Stimulated activated CD4-positive, alpha-beta T cell treated with anti-CD3 and anti-CD28 coated beads, Interleukin-4, amount 100 ng/mL, for 4 hours (primary cell): ENCODE measurements around the gene ADGRB3.

Source experiments
- DNase-seq, 2 experiments: peaks; one replicate each; pipeline ENCODE4 v3.0.0-alpha.2; 2020

ADGRB3 gene

DNA sequence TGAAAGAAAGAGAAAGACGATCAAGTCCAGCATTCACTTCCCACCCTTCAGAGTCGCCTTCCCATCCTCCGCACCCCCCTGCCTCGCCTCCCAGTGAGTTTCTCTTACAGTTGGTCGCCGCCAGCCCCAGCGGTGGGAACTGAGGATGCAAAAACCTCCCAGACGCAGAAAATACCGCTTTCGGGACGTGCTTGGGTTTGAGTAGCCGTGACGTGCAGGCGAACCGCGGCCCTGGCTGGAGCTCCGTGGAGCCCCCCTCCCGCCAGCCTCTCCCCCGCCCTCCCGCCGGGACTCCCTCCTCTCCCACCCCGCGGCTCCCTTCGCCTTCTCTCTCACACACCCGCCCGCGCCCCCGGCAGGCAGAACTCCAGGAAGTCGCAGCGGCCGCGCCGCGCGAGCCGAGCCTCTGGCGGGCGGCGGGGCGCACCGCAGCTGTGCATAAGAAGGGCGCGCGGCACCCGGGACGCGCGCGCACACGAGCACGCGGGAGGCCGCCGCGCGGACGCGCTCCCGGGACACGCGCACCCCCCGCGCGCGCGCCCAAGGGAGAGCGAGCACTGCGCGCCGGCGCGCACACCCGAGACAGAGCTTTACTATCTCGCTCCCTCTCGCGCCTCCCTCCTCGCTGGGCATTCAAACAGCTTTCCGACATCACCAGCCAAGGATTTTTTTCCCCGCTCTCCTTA is at the start of gene ADGRB3:
ADGRB3 (plus strand) TSS at position 557 of the 686 bp plus-strand sequence. CDS start 3,394 bp downstream, outside the sequence.
- peak in 1 of 2 experiments; percentile 12 for DNase-seq

DNA sequence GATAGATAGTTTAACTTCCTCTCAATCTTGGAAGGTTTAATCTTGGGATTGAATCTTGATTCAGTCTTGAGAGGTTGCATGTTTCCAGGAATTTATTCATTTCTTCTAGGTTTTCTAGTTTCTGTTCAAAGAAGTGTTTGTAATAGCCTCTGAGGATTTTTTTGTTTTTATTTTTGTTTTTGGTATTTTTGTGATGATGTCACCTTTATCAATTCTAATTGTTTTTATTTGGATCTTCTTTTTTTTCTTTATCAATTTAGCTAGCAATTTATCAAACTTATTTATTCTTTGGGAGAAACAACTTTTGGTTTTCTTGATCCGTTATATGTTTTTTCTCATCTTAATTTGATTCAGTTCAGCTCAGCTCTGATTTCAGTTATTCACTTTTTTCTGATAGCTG is 41.5 kb upstream of the ADGRB3 start:
- DNase-seq, result no peak

- no peak for DNase-seq
Measured at GRCh38 chr6:68597642-68598041, 37.4 kb upstream of the ADGRB3 start.

- no peak for DNase-seq
Measured at GRCh38 chr6:68615938-68616337, 19.1 kb upstream of the ADGRB3 start.

- DNase-seq, result no peak
Measured at GRCh38 chr6:68625998-68626397, 9.1 kb upstream of the ADGRB3 start.

DNA sequence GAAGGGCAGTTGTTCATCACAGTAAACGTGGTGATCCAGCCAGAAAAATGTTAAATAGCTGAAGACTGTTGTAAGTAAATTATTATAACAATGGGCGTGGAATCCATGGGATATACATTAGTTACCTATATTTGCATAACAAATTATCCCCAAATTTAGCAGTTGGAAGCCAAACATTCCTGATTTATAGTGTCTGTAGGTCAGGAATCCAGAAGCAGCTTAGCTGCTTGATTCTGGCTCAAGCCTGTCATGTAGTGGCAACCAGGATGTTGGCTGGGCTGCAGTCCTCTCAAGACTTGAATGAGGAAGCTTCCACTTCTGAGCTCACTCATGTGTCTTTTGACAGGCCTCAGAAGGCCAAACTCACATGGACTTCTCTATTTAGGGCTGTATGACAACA is 6.9 kb upstream of the ADGRB3 start:
- no peak for DNase-seq

DNA sequence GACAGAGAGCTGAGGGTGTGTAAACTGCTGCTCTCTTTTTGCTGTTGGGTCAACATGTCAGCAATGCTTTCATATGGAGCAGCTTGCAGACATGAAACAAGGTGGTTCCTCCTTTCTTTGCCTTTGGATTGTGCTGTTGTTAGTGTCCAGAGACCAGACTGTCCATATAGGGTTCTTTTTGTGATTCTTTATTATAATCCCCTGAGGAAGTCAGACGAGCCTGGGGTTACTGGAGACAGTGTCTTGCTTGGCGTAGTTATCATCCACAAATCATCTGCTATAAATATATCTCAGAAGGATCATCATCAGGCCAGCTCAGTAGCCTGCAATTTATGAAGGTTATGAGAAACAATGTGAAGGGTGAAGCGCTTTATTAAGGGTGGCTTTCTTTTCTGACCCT is 2.3 kb upstream of the ADGRB3 start:
- DNase-seq, result no peak

- no peak for DNase-seq
Measured at GRCh38 chr6:68633281-68633971, 1.7 kb upstream of the ADGRB3 start.

- DNase-seq, result no peak
Measured at GRCh38 chr6:68633972-68634725, 933 bp upstream of the ADGRB3 start.

DNA sequence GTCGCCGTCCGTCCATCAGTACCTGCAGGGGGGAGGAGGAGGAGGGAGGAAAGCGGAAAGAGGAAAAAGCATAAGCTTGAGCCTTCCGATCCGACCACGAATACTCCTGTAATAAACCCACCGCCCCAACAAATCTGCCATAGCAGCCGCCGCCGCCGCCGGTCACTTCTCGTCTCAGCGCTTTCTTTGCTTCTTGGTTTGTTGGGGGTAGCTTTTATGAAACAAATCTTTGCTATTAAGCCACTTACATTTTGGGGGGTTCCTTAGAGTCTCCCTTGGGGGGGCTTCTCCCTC is 277 bp downstream of the ADGRB3 start:
- no peak for DNase-seq

DNA sequence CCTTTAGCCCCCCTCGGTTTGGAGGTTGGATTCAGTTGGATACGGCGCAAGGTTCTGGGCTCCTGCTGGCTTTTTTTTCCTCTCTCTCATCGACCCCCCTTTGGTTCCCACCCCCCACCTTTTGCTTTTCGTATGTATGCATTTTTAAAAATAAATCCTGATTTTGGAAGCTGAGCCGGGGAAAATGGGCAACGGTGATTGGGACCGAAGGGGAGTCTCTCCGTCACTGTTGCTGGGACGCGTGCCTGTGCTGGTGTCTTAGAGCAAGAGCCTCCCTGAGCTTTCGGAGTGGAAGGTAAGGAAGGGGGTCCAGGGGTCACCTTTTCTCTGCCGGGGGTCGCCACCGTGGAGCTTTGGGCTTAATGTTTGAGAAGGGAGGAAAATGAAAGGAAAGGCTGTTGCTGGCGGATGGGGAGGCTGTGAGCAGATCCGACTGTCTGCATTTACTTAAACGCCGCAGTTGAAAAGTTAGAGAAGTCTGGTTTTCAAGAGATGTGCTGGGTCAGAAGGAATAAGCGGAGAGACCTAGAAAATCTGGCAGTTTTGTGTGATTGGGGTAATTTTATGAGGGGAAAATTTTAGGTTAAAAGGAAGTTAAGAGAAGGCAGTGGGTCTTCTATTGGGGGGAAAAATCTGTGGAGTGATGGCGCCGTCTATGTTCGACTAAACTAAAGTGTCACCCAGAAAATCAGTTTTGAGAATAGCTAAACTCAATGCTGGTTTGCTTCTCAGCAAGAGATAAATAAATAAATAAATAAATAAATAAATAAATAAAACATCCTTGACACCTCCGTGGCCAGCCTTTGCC is 828 bp downstream of the ADGRB3 start:
- DNase-seq, result no peak

GRCh38 chr6:68636666-68637065 is 1.6 kb downstream of the ADGRB3 start:
- DNase-seq, result no peak

DNA sequence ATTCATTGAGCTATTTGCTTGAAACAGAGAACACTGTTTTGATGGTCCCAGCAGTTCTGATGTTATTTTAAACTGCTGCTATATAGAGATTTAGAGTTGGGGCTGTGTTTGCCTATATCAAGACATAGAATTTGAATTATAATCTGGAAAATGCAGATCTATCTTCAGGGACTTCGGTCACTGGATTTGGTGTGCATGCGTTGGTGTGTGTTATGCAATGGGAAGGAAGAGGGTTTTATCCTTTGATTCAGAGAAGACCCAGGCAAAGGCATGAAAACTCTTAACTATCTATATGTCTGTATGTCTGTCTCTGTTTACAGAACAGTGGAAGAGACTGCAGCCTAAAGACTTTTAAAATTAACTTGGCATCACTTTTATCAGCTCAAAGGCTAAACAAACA is 2.0 kb downstream of the ADGRB3 start:
- DNase-seq, result no peak

- no peak for DNase-seq
Measured at GRCh38 chr6:68637782-68638181, 2.7 kb downstream of the ADGRB3 start.

- no peak for DNase-seq
Measured at GRCh38 chr6:68638230-68638900, 3.3 kb downstream of the ADGRB3 start.

DNA sequence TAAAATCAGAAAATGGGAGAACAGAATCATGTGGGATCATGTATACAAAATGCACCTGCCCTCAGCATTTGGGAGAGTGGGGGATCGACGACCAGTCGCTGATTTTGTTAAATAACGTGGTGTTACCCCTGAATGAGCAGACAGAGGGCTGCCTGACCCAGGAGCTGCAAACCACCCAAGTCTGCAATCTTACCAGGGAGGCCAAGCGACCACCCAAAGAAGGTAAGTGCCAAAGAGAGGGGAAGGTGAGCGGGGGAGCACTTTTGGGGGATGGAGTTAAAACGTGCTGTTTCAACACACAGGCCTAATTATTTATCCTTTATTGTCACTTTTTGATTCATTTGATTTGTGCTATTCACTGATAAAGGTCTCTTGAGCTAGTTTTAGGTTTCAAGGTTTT is 4.1 kb downstream of the ADGRB3 start:
- no peak for DNase-seq

- no peak for DNase-seq
Measured at GRCh38 chr6:68639826-68640490, 4.9 kb downstream of the ADGRB3 start.

- DNase-seq, result no peak
Measured at GRCh38 chr6:68640491-68640835, 5.4 kb downstream of the ADGRB3 start.

DNA sequence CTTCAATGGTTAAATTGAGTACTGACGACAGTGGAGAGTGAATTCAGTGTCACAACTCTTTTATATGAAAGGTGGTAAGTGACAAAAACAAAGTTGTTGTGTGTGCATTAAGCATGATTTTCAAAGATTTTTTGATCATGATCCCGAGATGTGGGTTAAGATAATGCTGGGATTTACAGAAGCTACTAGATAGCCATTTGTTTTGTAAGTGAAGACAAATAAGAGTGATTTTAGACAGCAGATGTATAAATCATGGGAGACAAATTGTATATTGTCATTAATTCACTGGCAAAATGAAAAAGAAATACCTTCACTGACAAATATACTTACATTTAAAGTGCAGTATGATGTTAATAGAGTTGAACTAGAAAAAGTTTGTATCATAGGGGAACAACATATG is 6.1 kb downstream of the ADGRB3 start:
- no peak for DNase-seq

DNA sequence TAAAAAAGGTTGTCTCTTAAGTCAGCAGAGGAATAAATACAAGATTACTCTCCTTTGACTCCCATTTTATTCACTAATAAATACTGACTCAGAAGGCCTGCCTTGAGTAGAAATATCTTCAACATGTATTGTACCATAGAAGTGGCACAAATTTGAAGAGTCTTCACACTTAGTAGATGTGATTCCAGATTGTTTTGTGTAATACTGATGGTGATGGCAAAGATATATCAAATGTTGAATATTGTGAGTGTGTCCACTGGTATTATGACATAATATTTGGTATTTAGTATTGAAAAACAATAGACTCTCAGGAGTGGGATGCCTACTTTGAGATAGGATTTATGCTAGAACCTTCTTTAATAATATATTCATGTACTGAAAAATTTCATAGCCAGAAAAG is 7.0 kb downstream of the ADGRB3 start:
- DNase-seq, result no peak

DNA sequence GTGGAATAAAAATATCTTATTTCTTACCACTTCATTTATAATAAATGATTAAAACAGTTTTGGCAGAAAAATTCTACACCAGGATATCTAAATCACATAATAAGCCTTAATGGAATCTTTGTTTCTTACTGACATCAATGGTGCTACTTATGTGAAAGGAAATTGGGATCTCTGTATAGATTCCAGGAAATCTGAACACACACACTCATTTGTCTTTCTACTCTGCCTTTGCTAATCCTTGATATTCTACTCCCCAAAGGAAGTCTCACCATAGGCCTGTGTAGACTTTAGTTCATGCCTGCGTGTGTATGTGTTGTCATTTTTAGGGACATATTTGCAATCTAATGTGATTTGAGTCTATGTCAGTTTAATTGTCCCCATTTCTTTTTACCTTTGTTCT is 7.9 kb downstream of the ADGRB3 start:
- DNase-seq, result no peak

DNA sequence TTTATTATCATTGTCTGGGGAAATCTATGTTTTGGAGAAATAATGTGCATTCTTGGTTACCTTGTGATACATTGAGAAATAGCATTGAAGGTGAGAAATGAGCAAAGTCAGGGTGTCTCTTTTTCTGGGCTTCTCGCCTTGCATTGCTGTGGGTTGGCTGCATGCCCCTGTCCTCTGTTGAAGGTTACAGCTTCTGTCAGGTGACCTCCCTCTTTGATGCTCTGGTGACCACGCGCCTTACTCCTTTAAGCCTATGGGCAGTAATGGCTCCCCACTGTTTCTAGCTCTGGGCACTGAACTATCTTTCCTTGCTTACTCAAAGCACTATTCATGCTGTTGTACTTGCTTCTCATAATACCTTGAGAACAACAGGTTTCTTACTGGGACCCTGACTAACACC is 14.6 kb downstream of the ADGRB3 start:
- DNase-seq, result no peak
